Panc1 (cell line): ENCODE data around the gene AGO1.

Experiments used
- POLR2AphosphoS5 ChIP-seq: IDR thresholded peaks from 2 replicates; pipeline ENCODE4 v1.6.1; 2012; ENCODE audit warnings: mild to moderate bottlenecking, low read depth, low read length, moderate library complexity
- TF ChIP-seq, protein P1 (sequence below): fragments of 450-650 bp; IDR thresholded peaks from 2 replicates; pipeline ENCODE4 v1.5.1; 2017; ENCODE audit warnings: mild to moderate bottlenecking
- TF ChIP-seq, protein P2 (sequence below), 2 experiments: IDR thresholded peaks; 2 replicates each; pipeline ENCODE4 v1.6.1; 2011 to 2012; ENCODE audit warnings: low read depth in 2 of 2, control low read depth in 1 of 2, low read length in 1 of 2, mild to moderate bottlenecking in 1 of 2, moderate library complexity in 1 of 2; ENCODE audit not compliant: insufficient read depth in 1 of 2

DNA sequence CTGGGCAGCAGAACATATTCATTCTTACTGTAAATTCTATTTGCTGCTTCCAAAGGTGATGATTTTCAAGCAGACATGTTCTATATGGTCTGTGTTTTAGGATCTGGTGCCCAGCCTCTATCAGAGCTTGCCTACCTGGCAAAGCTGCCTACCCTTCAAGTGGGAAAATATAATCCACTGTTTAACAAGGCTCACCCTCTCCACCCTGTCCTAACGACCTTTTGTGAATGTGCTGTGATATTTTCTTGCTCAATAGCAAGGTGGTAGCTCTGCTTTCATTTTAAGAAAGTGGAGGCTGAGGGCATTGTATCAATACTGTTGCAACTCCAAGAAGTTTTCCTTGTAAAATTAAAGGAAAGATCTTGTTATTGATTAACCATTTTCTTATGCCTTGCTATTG lies 26.0 kb upstream of the AGO1 start:
- TF ChIP-seq, protein P1, sequence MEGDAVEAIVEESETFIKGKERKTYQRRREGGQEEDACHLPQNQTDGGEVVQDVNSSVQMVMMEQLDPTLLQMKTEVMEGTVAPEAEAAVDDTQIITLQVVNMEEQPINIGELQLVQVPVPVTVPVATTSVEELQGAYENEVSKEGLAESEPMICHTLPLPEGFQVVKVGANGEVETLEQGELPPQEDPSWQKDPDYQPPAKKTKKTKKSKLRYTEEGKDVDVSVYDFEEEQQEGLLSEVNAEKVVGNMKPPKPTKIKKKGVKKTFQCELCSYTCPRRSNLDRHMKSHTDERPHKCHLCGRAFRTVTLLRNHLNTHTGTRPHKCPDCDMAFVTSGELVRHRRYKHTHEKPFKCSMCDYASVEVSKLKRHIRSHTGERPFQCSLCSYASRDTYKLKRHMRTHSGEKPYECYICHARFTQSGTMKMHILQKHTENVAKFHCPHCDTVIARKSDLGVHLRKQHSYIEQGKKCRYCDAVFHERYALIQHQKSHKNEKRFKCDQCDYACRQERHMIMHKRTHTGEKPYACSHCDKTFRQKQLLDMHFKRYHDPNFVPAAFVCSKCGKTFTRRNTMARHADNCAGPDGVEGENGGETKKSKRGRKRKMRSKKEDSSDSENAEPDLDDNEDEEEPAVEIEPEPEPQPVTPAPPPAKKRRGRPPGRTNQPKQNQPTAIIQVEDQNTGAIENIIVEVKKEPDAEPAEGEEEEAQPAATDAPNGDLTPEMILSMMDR, result no peak
- TF ChIP-seq, protein P2, sequence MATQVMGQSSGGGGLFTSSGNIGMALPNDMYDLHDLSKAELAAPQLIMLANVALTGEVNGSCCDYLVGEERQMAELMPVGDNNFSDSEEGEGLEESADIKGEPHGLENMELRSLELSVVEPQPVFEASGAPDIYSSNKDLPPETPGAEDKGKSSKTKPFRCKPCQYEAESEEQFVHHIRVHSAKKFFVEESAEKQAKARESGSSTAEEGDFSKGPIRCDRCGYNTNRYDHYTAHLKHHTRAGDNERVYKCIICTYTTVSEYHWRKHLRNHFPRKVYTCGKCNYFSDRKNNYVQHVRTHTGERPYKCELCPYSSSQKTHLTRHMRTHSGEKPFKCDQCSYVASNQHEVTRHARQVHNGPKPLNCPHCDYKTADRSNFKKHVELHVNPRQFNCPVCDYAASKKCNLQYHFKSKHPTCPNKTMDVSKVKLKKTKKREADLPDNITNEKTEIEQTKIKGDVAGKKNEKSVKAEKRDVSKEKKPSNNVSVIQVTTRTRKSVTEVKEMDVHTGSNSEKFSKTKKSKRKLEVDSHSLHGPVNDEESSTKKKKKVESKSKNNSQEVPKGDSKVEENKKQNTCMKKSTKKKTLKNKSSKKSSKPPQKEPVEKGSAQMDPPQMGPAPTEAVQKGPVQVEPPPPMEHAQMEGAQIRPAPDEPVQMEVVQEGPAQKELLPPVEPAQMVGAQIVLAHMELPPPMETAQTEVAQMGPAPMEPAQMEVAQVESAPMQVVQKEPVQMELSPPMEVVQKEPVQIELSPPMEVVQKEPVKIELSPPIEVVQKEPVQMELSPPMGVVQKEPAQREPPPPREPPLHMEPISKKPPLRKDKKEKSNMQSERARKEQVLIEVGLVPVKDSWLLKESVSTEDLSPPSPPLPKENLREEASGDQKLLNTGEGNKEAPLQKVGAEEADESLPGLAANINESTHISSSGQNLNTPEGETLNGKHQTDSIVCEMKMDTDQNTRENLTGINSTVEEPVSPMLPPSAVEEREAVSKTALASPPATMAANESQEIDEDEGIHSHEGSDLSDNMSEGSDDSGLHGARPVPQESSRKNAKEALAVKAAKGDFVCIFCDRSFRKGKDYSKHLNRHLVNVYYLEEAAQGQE (IDR thresholded peaks at IDR 0.05; ENCODE audit: insufficient read depth in 1 of 2, low read depth in 2 of 2, low read length in 1 of 2), result no peak
- TF ChIP-seq POLR2AphosphoS5, result no peak
